HG03571 (cell line): ENCODE measurements around the gene IFI30.

ENCODE experiments used
- ATAC-seq: cut with Tn5 transposase; IDR thresholded peaks from one replicate; pipeline ENCODE4 v1.9.1; 2021; ENCODE audit not compliant: unreplicated experiment

Gene IFI30

DNA sequence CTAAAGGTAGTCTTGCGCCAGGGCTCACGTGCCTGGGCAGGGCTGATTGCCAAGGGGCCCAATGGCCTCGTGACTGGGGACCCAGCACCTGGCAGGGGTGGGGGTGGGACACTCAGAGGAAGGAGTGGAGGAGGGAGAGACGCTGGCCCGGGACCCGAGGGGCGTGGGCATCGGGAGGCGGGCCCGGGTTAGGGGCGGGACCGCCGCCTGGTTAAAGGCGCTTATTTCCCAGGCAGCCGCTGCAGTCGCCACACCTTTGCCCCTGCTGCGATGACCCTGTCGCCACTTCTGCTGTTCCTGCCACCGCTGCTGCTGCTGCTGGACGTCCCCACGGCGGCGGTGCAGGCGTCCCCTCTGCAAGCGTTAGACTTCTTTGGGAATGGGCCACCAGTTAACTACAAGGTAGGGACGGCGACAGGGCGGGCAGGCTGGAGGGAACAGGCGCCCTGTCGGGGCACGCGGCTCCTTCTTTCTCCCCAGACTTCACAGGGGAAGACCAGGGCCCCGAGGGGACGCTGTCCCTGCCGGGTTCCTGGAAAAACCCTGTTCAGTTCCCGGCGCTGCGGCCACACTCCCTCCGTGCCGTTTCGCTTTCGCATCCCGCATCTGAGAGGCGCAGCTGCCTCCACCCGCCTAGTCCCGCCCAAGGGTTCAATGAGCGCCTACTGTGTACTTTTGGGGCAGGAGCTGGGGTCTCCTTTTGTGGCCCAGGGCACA lies at the start of gene IFI30:
Gene IFI30 (plus strand): TSS at position 242 of the 717 bp plus-strand sequence. CDS start 29 bp downstream, at position 271.
- no peak for ATAC-seq

DNA sequence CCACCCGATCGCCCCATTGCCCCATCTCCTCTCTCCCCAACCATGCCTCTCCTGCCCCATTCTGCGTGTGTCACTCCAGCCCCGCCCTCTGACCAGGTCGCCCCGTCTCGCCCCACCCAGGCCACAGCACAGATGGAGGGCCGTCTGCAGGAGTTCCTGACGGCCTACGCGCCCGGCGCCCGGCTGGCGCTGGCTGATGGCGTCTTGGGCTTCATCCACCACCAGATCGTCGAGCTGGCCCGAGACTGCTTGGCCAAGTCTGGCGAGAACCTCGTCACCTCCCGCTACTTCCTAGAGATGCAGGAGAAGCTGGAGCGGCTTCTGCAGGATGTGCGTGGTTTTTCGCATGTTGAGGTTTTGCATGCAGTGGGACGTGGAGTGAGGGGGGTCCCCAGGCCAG lies 49.8 kb upstream of the IFI30 start:
- ATAC-seq = no peak

- no peak for ATAC-seq
Measured at GRCh38 chr19:18126097-18126496, 47.5 kb upstream of the IFI30 start.

DNA sequence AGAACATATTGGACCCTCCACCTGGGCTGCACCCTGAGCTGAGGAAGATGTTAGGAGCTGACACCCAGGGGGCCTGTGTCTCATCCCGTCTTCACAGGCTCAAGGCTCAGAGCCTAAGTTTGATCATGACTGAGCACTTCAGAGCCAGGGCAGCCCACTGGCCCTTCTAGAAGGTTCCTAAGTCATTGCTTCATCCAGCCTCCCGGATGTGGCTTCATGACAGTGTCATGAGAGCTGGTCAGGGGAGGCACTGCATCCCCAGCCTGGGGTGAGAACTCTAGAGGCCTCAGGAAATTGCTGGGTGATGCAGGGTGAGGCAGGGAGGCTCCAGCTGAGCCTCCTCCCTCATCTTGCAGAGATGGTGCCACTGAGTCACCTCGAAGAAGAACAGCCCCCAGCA lies 45.6 kb upstream of the IFI30 start:
- no peak for ATAC-seq

DNA sequence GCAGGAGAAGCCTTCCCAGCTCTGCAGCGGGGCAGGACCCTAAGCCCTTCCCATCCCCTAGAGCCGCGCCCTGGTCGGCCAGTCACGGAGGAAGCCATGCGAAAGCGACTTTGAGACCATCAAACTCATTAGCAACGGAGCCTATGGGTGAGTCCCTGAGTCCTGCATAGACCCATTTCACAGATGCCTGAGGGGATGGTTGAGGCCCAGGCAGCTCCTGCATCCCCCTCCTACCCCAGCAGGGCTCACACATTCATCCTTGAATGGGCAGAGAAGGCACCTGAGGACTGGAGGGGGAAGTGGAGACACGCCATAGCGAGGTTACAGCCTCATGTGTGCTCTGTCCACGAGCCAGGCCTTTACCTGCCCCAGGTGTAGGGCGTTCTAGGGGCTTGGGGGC lies 44.8 kb upstream of the IFI30 start:
- ATAC-seq = no peak

- no peak for ATAC-seq
Measured at GRCh38 chr19:18130523-18131242, 42.9 kb upstream of the IFI30 start.

GRCh38 chr19:18131841-18132596 lies 41.6 kb upstream of the IFI30 start:
- no peak for ATAC-seq

- ATAC-seq = no peak
Measured at GRCh38 chr19:18135712-18136584, 37.7 kb upstream of the IFI30 start.

DNA sequence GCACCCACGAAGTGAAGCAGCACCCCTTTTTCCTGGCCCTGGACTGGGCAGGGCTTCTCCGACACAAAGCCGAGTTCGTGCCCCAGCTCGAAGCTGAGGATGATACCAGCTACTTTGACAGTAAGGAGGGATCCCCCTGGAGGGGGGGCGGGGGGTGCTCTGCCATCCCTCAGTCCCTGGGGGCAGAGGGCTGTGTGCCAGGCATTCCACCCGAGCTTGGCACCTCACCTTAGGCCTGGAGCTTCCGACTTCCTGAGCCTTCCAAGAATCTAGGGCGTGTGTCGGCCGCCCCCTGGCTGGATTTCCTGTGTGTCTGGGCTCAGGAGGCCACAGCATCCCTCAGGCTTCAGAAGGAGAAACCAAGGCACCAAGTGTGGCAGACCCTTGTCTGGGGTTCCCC lies 36.4 kb upstream of the IFI30 start:
- no peak for ATAC-seq

GRCh38 chr19:18137657-18138339 lies 35.8 kb upstream of the IFI30 start:
- ATAC-seq = no peak

DNA sequence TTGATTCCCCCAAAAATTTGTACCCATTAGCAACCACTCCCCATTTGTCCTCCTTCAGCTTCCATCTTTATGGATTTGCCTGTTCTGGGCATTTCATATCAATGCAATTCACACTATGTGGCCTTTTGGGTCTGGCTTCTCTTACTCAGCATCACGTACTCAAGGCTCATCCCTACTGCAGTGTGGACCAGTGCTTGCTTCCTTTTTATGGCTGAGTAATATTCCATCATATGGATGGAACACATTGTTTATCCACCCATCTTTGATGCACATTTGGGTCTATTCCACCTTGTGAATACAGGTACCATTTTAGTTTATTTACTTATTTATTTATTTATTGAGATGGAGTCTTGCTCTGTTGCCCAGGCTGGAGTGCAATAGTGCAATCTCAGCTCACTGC lies 33.1 kb upstream of the IFI30 start:
- ATAC-seq = no peak

GRCh38 chr19:18141031-18141430 lies 32.6 kb upstream of the IFI30 start:
- ATAC-seq = no peak

- no peak for ATAC-seq
Measured at GRCh38 chr19:18143902-18144301, 29.7 kb upstream of the IFI30 start.

DNA sequence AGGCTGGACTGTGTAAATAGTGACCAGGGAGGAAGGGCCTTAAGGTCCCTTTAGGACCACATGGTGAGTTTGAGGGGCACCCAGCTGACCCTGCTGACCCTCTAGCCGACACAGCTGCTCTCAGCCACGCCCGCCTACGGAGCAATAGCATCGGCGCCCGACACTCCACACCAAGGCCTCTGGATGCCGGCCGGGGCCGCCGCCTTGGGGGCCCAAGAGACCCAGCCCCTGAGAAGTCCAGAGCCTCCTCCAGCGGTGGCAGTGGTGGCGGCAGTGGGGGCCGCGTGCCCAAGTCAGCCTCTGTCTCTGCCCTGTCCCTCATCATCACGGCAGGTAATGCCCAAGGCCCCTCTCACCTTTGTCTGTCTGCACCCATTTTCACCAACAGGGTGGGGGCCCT lies 29.3 kb upstream of the IFI30 start:
- no peak for ATAC-seq

- ATAC-seq = no peak
Measured at GRCh38 chr19:18144906-18145305, 28.7 kb upstream of the IFI30 start.

DNA sequence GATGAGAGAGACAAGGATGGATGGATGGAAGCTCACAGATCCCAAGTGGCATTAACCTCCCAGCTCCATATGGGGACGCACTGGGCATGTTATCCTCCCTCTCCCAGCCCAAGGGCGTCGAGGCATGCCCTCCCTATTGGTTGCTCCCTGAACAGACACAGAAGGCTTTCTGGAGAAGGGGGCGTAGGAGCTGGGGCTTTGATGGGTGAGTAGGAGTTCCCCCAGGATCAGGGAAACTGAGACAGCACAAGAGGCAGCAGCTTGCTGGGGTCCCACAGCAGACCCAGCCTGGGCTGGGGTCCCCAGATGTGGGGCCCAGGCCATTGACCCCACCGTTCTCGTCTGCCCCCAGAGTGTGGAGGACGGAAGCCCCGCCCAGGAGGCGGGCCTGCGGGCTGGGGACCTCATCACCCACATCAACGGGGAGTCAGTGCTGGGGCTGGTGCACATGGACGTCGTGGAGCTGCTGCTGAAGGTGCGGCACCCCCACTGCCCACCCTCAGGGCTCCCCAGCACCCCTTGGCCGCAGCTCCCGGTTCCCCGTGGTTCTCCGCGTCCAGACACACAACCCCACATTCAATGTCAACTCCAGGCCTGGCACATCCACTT lies 28.1 kb upstream of the IFI30 start:
- ATAC-seq = no peak

DNA sequence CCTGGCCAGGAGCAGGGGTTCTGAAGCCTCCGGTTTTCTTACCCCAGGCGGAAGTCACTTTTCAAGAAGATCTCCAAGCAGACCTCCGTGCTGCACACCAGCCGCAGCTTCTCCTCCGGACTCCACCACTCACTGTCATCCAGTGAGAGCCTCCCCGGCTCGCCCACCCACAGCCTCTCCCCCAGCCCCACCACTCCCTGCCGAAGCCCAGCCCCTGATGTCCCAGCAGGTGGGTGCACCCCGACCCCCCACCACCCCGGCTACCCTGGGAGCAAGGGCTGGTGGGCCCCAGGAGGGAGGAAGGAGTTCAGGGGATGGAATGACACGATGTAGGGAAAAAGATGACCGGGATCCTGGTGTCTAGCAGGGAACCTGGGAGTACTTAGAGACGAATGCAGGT lies 26.2 kb upstream of the IFI30 start:
- ATAC-seq = no peak

DNA sequence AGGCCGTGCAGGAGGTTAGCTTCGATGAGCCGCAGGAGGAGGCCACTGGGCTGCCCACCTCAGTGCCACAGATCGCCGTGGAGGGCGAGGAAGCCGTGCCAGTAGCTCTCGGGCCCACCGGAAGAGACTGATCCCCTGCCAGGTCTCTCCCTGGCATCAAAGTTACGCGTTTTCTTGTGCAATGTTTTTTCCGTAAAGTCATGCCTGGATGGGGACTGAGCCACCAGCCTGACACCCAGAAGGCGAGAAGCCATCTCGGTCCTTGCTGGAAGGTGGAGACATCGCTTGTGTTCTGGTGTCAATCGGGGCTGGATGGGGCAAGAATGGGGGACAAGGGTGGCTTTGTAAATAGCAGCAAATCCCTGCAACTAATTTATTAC lies 24.0 kb upstream of the IFI30 start:
- no peak for ATAC-seq

DNA sequence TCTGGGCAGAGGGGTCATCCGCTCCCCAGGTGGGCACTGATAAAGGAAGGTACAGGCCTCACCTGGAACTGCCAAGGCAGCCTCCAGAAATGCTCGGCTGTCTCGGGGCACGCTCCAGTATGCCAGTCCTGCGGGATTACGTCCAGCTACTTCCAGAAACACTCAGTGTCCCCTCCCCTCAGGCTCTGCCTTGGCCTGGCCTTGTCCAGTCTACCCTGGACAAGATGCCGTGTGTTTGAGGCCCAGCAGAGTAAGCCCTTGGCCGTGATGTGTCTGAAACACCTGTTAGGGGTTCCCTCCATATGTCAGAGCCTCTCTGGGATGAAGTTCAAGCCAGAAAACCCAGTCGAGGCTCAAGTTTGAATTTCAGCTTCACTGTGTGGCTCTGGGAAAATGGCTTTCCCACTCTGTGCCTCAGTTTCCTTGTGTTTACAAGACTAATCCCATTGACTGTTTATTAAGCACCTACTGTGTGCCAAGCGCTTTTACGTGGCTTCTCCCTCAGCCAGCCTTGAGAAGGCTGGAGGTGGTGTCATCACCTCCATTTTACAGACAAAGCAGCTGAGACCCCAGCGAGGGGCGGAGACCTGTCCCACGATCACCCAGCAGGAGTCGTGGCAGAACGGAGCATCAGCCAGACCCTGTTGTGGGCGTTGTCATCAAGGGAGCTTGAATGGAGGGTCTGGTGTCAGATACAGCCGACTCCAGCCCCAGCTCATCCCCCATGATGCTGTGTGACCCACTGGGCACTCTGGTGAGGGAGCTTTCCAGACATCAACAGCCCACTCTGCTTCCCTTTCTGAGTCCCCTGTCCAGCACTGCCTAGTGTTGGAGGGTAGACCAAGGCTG lies 22.6 kb upstream of the IFI30 start:
- no peak for ATAC-seq
